Gastrocnemius medialis (tissue), 4 donors: ENCODE measurements around the gene FYN.

Source experiments
- CTCF ChIP-seq, 5 experiments: fragments of 450-650 bp in 3 of 5; fragments of 200-600 bp in 2 of 5; sonication (generic) in 2 of 5; IDR thresholded peaks in 4 of 5; conservative IDR thresholded peaks in 1 of 5; 1 replicate in 4 of 5; 2 replicates in 1 of 5; pipeline ENCODE4 v1.5.1; 2016 to 2019; ENCODE audit warnings: antibody characterized with exemption in 5 of 5, mild to moderate bottlenecking in 3 of 5, moderate library complexity in 3 of 5
- POLR2A ChIP-seq, 2 donors: fragments of 450-650 bp; IDR thresholded peaks; one replicate each; pipeline ENCODE4 v1.6.1; 2017; ENCODE audit warnings: antibody characterized with exemption in 2 of 2, mild to moderate bottlenecking in 2 of 2, moderate library complexity in 2 of 2

GRCh38 chr6:111769365-111770152, 103.7 kb downstream of the FYN start:
- TF ChIP-seq CTCF (IDR thresholded peaks at IDR 0.05 in 4 of 5, conservative IDR thresholded peaks at IDR 0.05 in 1 of 5): no peak
- TF ChIP-seq POLR2A (IDR thresholded peaks at IDR 0.05): no peak
